GM12865 (cell line): Measurements from ENCODE around the gene UBTD1.
A peak's percentile ranks its signal among the peaks of the same experiment; 100 is the strongest.

Experiments used
- DNase-seq: peaks from one replicate; pipeline ENCODE4 v3.0.0; 2010; ENCODE audit warnings: low read depth
- H3K4me3 ChIP-seq: 2 replicates; pipeline ENCODE4 v1.5.1; 2011; ENCODE audit warnings: mild to moderate bottlenecking, low read depth, low read length, control low read depth
- TF ChIP-seq, protein P1 (sequence below): IDR thresholded peaks from 2 replicates; pipeline ENCODE4 v1.5.1; 2011; ENCODE audit warnings: low read length, control low read depth, low read depth, inconsistent platforms; ENCODE audit not compliant: insufficient read depth; ENCODE audit errors: missing control alignments

Gene UBTD1

DNA sequence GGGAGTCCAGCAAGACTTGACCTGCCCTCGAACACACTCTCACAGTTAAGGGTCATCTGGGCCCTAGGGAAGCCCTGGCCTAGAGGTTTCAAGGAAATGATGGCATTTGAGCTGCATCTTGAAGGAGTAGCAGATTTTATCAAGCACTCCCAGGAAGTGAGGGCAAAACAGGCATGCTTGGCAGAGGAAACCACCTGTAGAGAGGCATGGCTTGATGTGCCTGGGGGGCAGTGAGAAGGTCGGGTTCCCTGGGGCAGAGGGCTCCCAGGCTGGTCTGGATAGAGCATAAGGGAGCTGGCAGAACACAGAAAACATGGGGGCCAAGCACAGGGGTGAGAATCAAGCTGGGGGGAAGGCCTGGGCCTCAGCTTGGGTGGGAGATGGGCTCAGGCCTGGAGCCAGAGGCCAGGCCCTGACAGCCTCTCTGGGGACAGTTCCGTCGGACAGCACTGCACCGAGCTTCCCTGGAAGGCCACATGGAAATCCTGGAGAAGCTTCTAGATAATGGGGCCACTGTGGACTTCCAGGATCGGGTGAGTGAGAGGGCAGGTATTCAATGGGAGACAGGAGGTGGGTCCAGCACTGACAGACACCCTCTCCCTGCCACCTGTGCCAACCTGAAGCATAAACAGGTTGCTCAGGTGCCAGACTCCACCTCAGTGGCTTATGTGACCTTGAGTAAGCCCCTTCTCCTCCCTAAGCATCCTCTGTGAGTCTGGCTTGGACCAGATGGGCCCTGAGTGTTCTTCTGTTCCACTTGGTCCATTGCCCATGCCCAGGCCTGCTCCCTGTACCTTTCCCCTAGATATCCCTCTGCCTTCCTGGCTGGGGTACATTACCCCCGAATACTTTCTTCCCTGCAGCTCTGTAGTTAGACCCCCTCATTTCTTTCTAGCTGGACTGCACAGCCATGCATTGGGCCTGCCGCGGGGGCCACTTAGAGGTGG, 82.0 kb downstream of the UBTD1 start:
- H3K4me3 ChIP-seq, result no peak overlapping the region
- TF ChIP-seq, protein P1, sequence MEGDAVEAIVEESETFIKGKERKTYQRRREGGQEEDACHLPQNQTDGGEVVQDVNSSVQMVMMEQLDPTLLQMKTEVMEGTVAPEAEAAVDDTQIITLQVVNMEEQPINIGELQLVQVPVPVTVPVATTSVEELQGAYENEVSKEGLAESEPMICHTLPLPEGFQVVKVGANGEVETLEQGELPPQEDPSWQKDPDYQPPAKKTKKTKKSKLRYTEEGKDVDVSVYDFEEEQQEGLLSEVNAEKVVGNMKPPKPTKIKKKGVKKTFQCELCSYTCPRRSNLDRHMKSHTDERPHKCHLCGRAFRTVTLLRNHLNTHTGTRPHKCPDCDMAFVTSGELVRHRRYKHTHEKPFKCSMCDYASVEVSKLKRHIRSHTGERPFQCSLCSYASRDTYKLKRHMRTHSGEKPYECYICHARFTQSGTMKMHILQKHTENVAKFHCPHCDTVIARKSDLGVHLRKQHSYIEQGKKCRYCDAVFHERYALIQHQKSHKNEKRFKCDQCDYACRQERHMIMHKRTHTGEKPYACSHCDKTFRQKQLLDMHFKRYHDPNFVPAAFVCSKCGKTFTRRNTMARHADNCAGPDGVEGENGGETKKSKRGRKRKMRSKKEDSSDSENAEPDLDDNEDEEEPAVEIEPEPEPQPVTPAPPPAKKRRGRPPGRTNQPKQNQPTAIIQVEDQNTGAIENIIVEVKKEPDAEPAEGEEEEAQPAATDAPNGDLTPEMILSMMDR, result no peak
- DNase-seq, result no peak

DNA sequence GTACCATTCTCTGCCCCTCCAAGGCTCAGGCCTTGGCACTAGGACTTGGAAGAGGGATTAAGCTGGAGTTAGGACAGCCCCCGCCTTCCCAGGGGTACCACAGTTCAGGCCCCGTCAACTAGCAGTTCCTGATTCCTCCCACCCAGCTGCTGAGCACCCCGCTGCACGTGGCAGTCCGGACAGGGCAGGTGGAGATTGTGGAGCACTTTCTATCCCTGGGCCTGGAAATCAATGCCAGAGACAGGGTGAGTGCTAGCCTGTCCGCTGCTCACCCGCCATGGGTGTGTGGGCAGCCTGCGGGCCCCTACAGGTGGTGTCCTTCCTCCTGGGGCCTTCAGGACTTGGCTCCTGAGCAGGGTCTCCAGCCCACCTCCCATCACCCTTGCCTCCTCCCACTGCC, 83.4 kb downstream of the UBTD1 start:
- no peak overlapping the region for H3K4me3 ChIP-seq
- TF ChIP-seq, protein P1, result no peak
- DNase-seq, result no peak

DNA sequence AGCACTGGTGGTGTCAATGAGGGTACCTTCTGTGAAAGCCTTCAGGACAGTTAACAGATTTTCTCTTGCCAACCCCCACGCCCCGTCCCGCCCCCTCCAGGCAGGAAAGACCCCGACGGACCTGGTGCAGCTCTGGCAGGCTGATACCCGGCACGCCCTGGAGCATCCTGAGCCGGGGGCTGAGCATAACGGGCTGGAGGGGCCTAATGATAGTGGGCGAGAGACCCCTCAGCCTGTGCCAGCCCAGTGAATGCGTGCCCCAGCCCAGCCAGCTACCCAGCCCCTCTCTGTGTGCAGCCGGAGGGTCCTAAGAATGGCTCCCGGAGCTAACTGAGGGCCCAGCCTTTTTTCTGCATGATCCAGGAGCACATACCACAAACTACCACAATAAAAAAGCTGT, 84.8 kb downstream of the UBTD1 start:
- DNase-seq, result no peak
- H3K4me3 ChIP-seq, result no peak overlapping the region
- TF ChIP-seq, protein P1, result no peak

DNA sequence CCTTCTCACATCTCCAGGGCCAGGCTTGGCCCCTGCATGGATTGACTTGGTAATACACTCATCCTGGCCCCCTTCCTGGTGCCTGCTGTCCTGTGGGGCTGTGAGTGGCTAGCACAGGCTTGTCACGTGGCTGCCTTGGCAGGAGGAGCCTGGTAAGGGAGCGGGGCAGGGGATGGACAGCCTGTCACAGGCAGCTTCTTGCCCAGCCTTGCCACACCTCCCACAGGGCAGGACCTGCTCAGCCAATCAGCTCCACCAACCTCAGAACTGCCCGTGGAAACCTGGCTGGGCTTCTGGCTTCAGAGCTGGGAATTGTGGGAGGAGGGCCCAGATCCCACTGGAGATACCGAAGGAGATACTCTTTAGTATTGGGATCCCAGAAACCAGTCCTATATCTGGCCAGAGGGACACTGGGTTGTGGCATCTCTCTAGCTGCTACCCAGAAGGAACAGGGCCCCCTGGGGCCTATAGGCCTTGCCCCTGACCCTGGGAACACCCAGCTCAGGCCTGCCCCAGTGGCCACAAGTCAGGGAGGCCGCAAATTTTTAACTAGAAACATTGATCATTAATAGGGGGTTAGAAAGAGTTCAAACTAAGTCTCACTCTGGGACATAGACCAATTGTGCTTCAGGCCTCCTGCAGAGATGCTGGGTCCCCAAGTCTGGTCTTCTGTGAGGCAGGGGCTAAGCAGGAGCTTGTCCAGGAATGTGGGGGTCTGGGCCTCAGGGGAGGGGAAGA, 85.5 kb downstream of the UBTD1 start, which contains the start of gene HOGA1:
TSS of gene HOGA1 (plus strand) at position 330 of the 738 bp plus-strand sequence. CDS start at position 645, 315 bp downstream.
- no peak within 1 kb of the TSS for H3K4me3 ChIP-seq
- TF ChIP-seq, protein P1, result no peak
- peak; percentile 38 for DNase-seq

DNA sequence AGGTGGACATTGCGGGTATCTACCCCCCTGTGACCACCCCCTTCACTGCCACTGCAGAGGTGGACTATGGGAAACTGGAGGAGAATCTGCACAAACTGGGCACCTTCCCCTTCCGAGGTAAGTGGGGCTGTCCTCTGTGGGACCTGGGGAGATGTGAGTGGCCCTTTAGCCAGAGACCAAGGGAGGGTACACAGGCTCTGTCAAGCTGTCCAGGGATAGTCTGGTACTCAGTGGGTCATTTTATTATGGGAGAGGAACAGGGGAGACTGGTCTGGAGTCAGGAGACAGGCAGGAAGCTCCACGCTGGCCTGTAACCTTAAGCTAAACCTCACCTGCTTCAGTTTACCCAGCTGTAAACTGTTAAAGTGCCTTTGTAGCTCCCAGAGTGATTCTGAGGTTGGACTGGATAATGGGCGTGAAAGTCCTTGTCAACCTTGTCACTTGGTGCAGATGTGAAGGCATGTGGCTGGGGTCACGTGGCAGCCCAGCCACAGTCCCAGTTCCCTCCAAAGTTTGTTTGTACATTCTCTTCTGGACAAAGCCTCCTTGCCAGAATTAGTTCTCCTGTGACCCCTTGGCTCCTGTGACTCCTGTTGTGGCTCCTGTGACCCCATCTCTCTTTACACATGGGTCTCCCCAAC, 86.2 kb downstream of the UBTD1 start:
- TF ChIP-seq, protein P1, result no peak

DNA sequence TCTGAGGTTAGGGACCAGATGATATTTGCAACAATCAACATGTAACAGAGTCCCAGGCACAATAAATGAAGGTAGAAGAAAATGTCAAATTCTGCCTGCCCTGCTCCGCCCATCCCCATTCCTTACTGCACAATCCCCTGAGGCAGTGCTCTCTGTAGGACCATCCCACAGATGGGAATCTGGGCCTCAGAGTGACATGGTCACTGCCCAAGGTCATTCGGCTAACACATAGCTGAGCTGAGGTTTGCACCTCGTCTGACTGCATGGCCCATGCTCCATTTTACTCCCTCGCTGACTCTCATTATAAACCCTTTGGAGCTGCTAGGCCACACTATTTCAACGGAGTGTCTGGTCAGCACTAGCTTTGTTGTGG, 86.7 kb downstream of the UBTD1 start:
- DNase-seq, result no peak
- H3K4me3 ChIP-seq, result no peak overlapping the region

More for the DNA sequence above, 86.2 kb downstream of the UBTD1 start:
- no peak for DNase-seq
- H3K4me3 ChIP-seq, result no peak overlapping the region

More for the DNA sequence above, 86.7 kb downstream of the UBTD1 start:
- TF ChIP-seq, protein P1, result no peak
